ENCODE data around the gene PXMP2.

GRCh38 chr12:132637811-132638210, 49.6 kb upstream of the PXMP2 start:
- TF ChIP-seq CTCF (IDR thresholded peaks at IDR 0.05) (no peak), ZFX (IDR thresholded peaks at IDR 0.05; ENCODE audit: borderline replicate concordance) (no peak)
